OCI-LY7 (cell line): ENCODE results near the gene KRT16. TPM values are rescaled to one million over a fixed set of nuclear protein-coding genes. Genes with fewer than 3 reads are reported as not detected.
"Not testable (repeated sequence)": the region's sequence is repeated elsewhere in the genome, so short reads cannot be mapped to it uniquely, and the experiment has no call there.

Source experiments
- BruUV-seq: library from RNA; stranded (reverse); fragments of 400-500 nt; replicated peaks from 2 replicates; lab custom pipeline; 2021; lab: Mats Ljungman, UMichigan
- CTCF ChIA-PET: fragments of 300-600 bp; sonication (Branson Sonifier 250); formaldehyde crosslinking; loops from one replicate; lab custom pipeline; 2022; ENCODE audit warnings: antibody characterized with exemption; ENCODE audit not compliant: unreplicated experiment; lab: Charles Lee
- POLR2A ChIA-PET: fragments of 300-600 bp; sonication (Branson Sonifier 250); formaldehyde crosslinking; loops from one replicate; lab custom pipeline; 2022; ENCODE audit warnings: antibody characterized with exemption; lab: Charles Lee
- DNase-seq: peaks from one replicate; pipeline ENCODE4 v3.0.0-alpha.2; 2015; ENCODE audit warnings: low spot score
- H2AFZ ChIP-seq: fragments of 200-600 bp; sonication (generic), shearing (Covaris generic); 2 replicates; pipeline ENCODE4 v1.6.1; 2014; ENCODE audit warnings: mild to moderate bottlenecking, antibody characterized with exemption, low read length, moderate library complexity
- H3K27ac ChIP-seq: fragments of 200-600 bp; sonication (generic); 2 replicates; pipeline ENCODE4 v1.5.1; 2014; ENCODE audit warnings: mixed run types, low read depth, mild to moderate bottlenecking, moderate library complexity, low read length, inconsistent platforms; ENCODE audit not compliant: poor library complexity, severe bottlenecking
- H3K36me3 ChIP-seq: fragments of 200-600 bp; sonication (generic); 2 replicates; pipeline ENCODE4 v1.6.1; 2014; ENCODE audit warnings: mild to moderate bottlenecking, antibody characterized with exemption, low read length, moderate library complexity, mixed read lengths; ENCODE audit not compliant: insufficient read depth
- H3K4me1 ChIP-seq: fragments of 200-600 bp; sonication (generic); 2 replicates; pipeline ENCODE4 v1.5.1; 2014; ENCODE audit warnings: mild to moderate bottlenecking, low read length; ENCODE audit not compliant: insufficient read depth, poor library complexity, severe bottlenecking
- H3K4me2 ChIP-seq: fragments of 200-600 bp; sonication (generic); 2 replicates; pipeline ENCODE4 v1.6.1; 2014; ENCODE audit warnings: mild to moderate bottlenecking, low read length
- H3K4me3 ChIP-seq: fragments of 200-600 bp; sonication (generic); 2 replicates; pipeline ENCODE4 v1.5.1; 2014; ENCODE audit warnings: mild to moderate bottlenecking, low read depth, low read length; ENCODE audit not compliant: poor library complexity, severe bottlenecking
- H3K79me2 ChIP-seq: fragments of 200-600 bp; sonication (generic); 2 replicates; pipeline ENCODE4 v1.6.1; 2016; ENCODE audit warnings: low read depth, mild to moderate bottlenecking, low read length, moderate library complexity, mixed read lengths; ENCODE audit not compliant: insufficient read depth
- H3K9me2 ChIP-seq: fragments of 200-600 bp; sonication (generic); 2 replicates; pipeline ENCODE4 v1.6.1; 2016; ENCODE audit warnings: mild to moderate bottlenecking, low read length, mixed read lengths; ENCODE audit not compliant: insufficient read depth
- H3K9me3 ChIP-seq: fragments of 200-600 bp; sonication (generic); 2 replicates; pipeline ENCODE4 v1.6.1; 2014; ENCODE audit warnings: mild to moderate bottlenecking, mixed run types, low read length, mixed read lengths
- H4K20me1 ChIP-seq: fragments of 200-600 bp; sonication (generic); 2 replicates; pipeline ENCODE4 v1.6.1; 2014; ENCODE audit warnings: mild to moderate bottlenecking, antibody characterized with exemption, low read length, moderate library complexity, mixed read lengths; ENCODE audit not compliant: insufficient read depth
- CTCF ChIP-seq: fragments of 200-600 bp; sonication (generic); conservative IDR thresholded peaks from 2 replicates; pipeline ENCODE4 v1.5.1; 2014; ENCODE audit warnings: mild to moderate bottlenecking, antibody characterized with exemption, low read length, moderate library complexity, mixed read lengths
- EZH2phosphoT487 ChIP-seq: fragments of 200-600 bp; sonication (generic); IDR thresholded peaks from 2 replicates; pipeline ENCODE4 v1.6.1; 2018; ENCODE audit warnings: low read depth, borderline replicate concordance, mild to moderate bottlenecking, mixed run types, antibody characterized with exemption, low read length, moderate library complexity, mixed read lengths
- intact Hi-C: fragments of 100-400 bp; cut with micrococcal nuclease; formaldehyde crosslinking; loops from one replicate; pipeline ENCODE4 v1.10.0; 2022; ENCODE audit not compliant: unreplicated experiment
- total RNA-seq, 2 experiments: library from RNA; depleted of rRNA in 1 of 2; stranded (reverse); fragments of >200 nt in 1 of 2; shearing (Covaris generic) in 1 of 2; gene quantifications; 2 replicates each; pipeline ENCODE4 v1.2.3, GENCODE V29; 2014 to 2022

Gene KRT16
- total RNA-seq, 2 experiments from 2014 or later, result not detected

- intact Hi-C loops, result no loop called here
- Histone ChIP-seq H4K20me1 (no peaks in the 10 kb centered on the region), H3K79me2 (no peaks in the 10 kb centered on the region), H3K27ac (no peak overlapping the region), H3K9me3 (no peaks in the 10 kb centered on the region), H3K9me2 (no peaks in the 10 kb centered on the region), H3K4me3 (no peak overlapping the region), H3K4me2 (no peak overlapping the region), H2AFZ (no peak overlapping the region), H3K36me3 (no peaks in the 10 kb centered on the region), H3K4me1 (no peaks in the 10 kb centered on the region)
- POLR2A ChIA-PET, result interaction anchor here (0.6 to 0.7 kb wide), 2 partner anchors 15 to 30 kb away, joined by 3 to 7 read pairs; no protein-coding TSS in a partner anchor
- CTCF ChIA-PET, result interaction anchor here (0.6 kb wide), 1 partner anchor 86 kb away, joined by 3 read pairs; no protein-coding TSS in a partner anchor
- DNase-seq, result peak; percentile 65
- no TSS peak for BruUV-seq
- TF ChIP-seq CTCF (peak; percentile 77), EZH2phosphoT487 (no peak)
Observed at GRCh38 chr17:41579484-41580243, 32.9 kb downstream of the KRT16 start.

GRCh38 chr17:41578971-41579370 lies 33.6 kb downstream of the KRT16 start:
- H3K36me3 ChIP-seq, result no peaks in the 10 kb centered on the region
- no peaks in the 10 kb centered on the region for H3K79me2 ChIP-seq
- H3K27ac ChIP-seq, result no peak overlapping the region
- H3K9me2 ChIP-seq, result no peaks in the 10 kb centered on the region
- POLR2A ChIA-PET, result interaction anchor here (0.6 to 0.7 kb wide), 2 partner anchors 15 to 29 kb away, joined by 3 to 7 read pairs; no protein-coding TSS in a partner anchor
- H4K20me1 ChIP-seq, result no peaks in the 10 kb centered on the region
- no peak overlapping the region for H3K4me3 ChIP-seq
- CTCF ChIA-PET, result no interaction called here
- H3K9me3 ChIP-seq, result no peaks in the 10 kb centered on the region
- no peak overlapping the region for H3K4me2 ChIP-seq
- H3K4me1 ChIP-seq, result no peaks in the 10 kb centered on the region
- BruUV-seq, result no TSS peak
- no peak overlapping the region for H2AFZ ChIP-seq
- DNase-seq, result no peak
- no peak for TF ChIP-seq CTCF
- no peak for TF ChIP-seq EZH2phosphoT487
- intact Hi-C loops, result no loop called here

- ChIA-PET CTCF (no interaction called here), POLR2A (no interaction called here)
- no peak overlapping the region for H2AFZ ChIP-seq
- no peak overlapping the region for H3K27ac ChIP-seq
- H3K36me3 ChIP-seq, result no peaks in the 10 kb centered on the region
- H3K9me2 ChIP-seq, result no peaks in the 10 kb centered on the region
- no peak overlapping the region for H3K4me2 ChIP-seq
- TF ChIP-seq EZH2phosphoT487 (no peak), CTCF (no peak)
- H4K20me1 ChIP-seq, result no peaks in the 10 kb centered on the region
- no peaks in the 10 kb centered on the region for H3K79me2 ChIP-seq
- no TSS peak for BruUV-seq
- H3K9me3 ChIP-seq, result no peaks in the 10 kb centered on the region
- H3K4me3 ChIP-seq, result no peak overlapping the region
- intact Hi-C loops, result no loop called here
- no peaks in the 10 kb centered on the region for H3K4me1 ChIP-seq
- DNase-seq, result no peak
Observed at GRCh38 chr17:41578538-41578937, 34.0 kb downstream of the KRT16 start.

GRCh38 chr17:41576740-41577139 lies 35.8 kb downstream of the KRT16 start:
- H3K9me3 ChIP-seq, H3K4me2 ChIP-seq, H4K20me1 ChIP-seq, DNase-seq, CTCF ChIA-PET, H3K27ac ChIP-seq, H3K4me3 ChIP-seq, H3K79me2 ChIP-seq, BruUV-seq, H3K4me1 ChIP-seq, H3K36me3 ChIP-seq, intact Hi-C loops, H2AFZ ChIP-seq, POLR2A ChIA-PET, H3K9me2 ChIP-seq: not testable (repeated sequence)
